IPS-NIHi11 (cell line): ENCODE data around the gene ZNF10.

Source experiments
- DNase-seq: peaks from one replicate; pipeline ENCODE4 v3.0.0; 2012; ENCODE audit warnings: mixed read lengths, low spot score

Gene ZNF10

GRCh38 chr12:133201888-133202287, 71.5 kb downstream of the ZNF10 start:
- DNase-seq: no peak

DNA sequence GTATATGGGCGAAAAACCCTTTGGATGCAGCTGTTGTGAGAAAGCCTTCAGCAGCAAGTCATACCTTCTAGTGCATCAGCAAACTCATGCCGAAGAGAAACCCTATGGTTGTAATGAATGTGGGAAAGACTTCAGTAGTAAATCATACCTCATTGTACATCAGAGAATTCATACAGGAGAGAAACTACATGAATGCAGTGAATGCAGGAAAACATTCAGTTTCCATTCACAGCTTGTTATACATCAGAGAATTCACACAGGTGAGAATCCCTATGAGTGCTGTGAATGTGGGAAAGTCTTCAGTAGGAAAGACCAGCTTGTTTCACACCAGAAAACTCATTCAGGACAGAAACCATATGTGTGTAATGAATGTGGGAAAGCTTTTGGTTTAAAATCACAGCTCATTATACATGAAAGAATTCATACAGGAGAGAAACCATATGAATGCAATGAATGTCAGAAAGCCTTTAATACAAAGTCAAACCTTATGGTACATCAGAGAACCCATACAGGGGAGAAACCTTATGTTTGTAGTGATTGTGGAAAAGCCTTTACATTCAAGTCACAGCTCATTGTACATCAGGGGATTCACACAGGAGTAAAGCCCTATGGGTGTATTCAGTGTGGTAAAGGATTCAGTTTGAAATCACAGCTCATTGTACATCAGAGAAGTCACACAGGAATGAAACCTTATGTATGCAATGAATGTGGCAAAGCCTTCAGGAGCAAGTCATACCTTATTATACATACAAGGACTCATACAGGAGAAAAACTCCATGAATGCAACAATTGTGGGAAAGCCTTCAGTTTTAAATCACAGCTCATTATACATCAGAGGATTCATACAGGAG, 72.3 kb downstream of the ZNF10 start:
- DNase-seq: no peak

DNA sequence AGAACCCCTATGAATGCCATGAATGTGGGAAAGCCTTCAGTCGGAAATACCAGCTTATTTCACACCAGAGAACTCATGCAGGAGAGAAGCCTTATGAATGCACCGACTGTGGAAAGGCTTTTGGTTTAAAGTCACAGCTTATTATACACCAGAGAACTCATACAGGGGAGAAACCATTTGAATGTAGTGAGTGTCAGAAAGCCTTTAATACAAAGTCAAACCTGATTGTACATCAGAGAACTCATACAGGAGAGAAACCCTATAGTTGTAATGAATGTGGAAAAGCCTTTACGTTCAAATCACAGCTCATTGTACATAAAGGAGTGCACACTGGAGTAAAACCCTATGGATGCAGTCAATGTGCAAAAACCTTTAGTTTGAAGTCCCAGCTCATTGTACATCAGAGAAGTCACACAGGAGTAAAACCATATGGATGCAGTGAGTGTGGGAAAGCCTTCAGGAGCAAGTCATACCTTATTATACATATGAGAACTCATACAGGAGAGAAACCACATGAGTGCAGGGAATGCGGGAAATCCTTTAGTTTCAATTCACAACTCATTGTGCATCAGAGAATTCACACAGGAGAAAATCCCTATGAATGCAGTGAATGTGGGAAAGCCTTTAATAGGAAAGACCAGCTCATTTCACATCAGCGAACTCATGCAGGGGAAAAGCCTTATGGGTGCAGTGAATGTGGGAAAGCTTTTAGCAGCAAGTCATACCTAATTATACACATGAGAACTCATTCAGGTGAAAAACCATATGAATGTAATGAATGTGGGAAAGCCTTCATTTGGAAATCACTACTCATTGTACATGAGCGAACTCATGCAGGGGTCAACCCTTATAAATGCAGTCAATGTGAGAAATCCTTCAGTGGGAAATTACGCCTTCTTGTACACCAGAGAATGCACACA, 73.2 kb downstream of the ZNF10 start:
- DNase-seq: no peak

GRCh38 chr12:133204264-133204603, 73.8 kb downstream of the ZNF10 start:
- DNase-seq: no peak

- DNase-seq: no peak
Observed at GRCh38 chr12:133206390-133206789, 76.0 kb downstream of the ZNF10 start.
